K562 (cell line): ENCODE results near the gene ACTR3C. TPM values are rescaled to one million over a fixed set of nuclear protein-coding genes. Genes with fewer than 3 reads are reported as not detected.

ENCODE experiments used
- AFF1 ChIP-seq, 2 experiments: fragments of 450-650 bp; IDR thresholded peaks; 2 replicates each; pipeline ENCODE4 v1.6.1; 2018; ENCODE audit warnings: mild to moderate bottlenecking in 2 of 2, low read depth in 1 of 2; ENCODE audit not compliant: partially characterized antibody in 2 of 2
- FOXO4 ChIP-seq: fragments of 450-650 bp; formaldehyde crosslinking; IDR thresholded peaks from 2 replicates; pipeline ENCODE4 v1.4.0; 2020; ENCODE audit warnings: mild to moderate bottlenecking, moderate library complexity
- FOXP1 ChIP-seq: sonication (generic); formaldehyde crosslinking; IDR thresholded peaks from 2 replicates; pipeline ENCODE4 v1.8.0; 2022; ENCODE audit warnings: mild to moderate bottlenecking, missing genetic modification reagents
- MAX ChIP-seq: sonication (generic); formaldehyde crosslinking; IDR thresholded peaks from 2 replicates; pipeline ENCODE4 v1.9.0; 2022; ENCODE audit warnings: mild to moderate bottlenecking, missing genetic modification reagents
- MTA2 ChIP-seq: fragments of 450-650 bp; IDR thresholded peaks from 2 replicates; pipeline ENCODE4 v1.6.1; 2016; ENCODE audit warnings: low read depth
- PKNOX1 ChIP-seq: fragments of 450-650 bp; IDR thresholded peaks from 2 replicates; pipeline ENCODE4 v1.6.1; 2016
- RB1 ChIP-seq: fragments of 450-650 bp; IDR thresholded peaks from 2 replicates; pipeline ENCODE4 v1.6.1; 2017; ENCODE audit warnings: low read depth, mild to moderate bottlenecking
- TFE3 ChIP-seq: fragments of 450-650 bp; formaldehyde crosslinking; IDR thresholded peaks from 2 replicates; pipeline ENCODE4 v1.4.0; 2020; ENCODE audit warnings: mild to moderate bottlenecking, mixed read lengths
- UBTF ChIP-seq, 2 experiments: IDR thresholded peaks; 2 replicates each; pipeline ENCODE4 v1.6.1; 2012; ENCODE audit warnings: improper control_type of control experiment in 2 of 2, low read depth in 2 of 2, low read length in 2 of 2, borderline replicate concordance in 1 of 2
- USF1 ChIP-seq: sonication (generic); formaldehyde crosslinking; IDR thresholded peaks from 2 replicates; pipeline ENCODE4 v1.9.0; 2022; ENCODE audit warnings: mild to moderate bottlenecking, missing genetic modification reagents
- ZFP1 ChIP-seq: fragments of 450-650 bp; formaldehyde crosslinking; IDR thresholded peaks from 2 replicates; pipeline ENCODE4 v1.4.0; 2020; ENCODE audit warnings: mild to moderate bottlenecking, mixed read lengths
- ZSCAN32 ChIP-seq: fragments of 450-650 bp; formaldehyde crosslinking; IDR thresholded peaks from 2 replicates; pipeline ENCODE4 v1.4.0; 2020; ENCODE audit warnings: mild to moderate bottlenecking, moderate library complexity
- polyA plus RNA-seq, 8 experiments: library from polyadenylated mRNA; depleted of rRNA in 4 of 8; stranded (reverse) in 5 of 8; unstranded in 3 of 8; fragments of >200 nt; fragmentation: Nextera tagmentation in 2 of 8; fragmentation: Illumina TruSeq in 1 of 8; extraction: Ambion mirVana in 2 of 8; extraction: Trizol in 1 of 8; gene quantifications; 2 replicates each; pipeline versions ENCODE4 v1.2.1 to v1.2.3, GENCODE V29; 2011 to 2014; ENCODE audit warnings: inconsistent platforms in 1 of 8, missing spikeins in 1 of 8
- total RNA-seq, 7 experiments: library from RNA; depleted of rRNA in 6 of 7; stranded (reverse); fragments of >200 nt in 6 of 7; fragmentation: Illumina TruSeq in 2 of 7; extraction: Trizol in 2 of 7; gene quantifications; 2 replicates each; pipeline versions ENCODE4 v1.2.1 to v1.2.3, GENCODE V29; 2011 to 2021; ENCODE audit warnings: low replicate concordance in 1 of 7

ACTR3C gene
- total and polyA plus RNA-seq, 9 of the 15 experiments (the other 6 are each of a cell fraction or from before 2014, with no cell fraction given), result 9.0 to 35.4 (median 13.3) TPM

- peak in 1 of 2 experiments; percentile 36 for TF ChIP-seq AFF1 (IDR thresholded peaks at IDR 0.05; ENCODE audit: low read depth in 1 of 2, partially characterized antibody in 2 of 2)
- peak; percentile 86 for TF ChIP-seq PKNOX1
- peak; percentile 95 for TF ChIP-seq ZFP1
- peak; percentile 39; the same call in 1 of the 2 replicates for TF ChIP-seq RB1
- TF ChIP-seq FOXP1 (CRISPR knock-in tag), result peak; percentile 50; the same call in 1 of the 2 replicates
- peak; percentile 24; the same call in 1 of the 2 replicates for TF ChIP-seq USF1 (CRISPR knock-in tag)
- peak; percentile 54 for TF ChIP-seq TFE3 (CRISPR knock-in tag)
- TF ChIP-seq ZSCAN32 (CRISPR knock-in tag), result peak; percentile 70
- 0 out of 4 replicates have a peak, but pooled peaks of 1 of the 2 experiments have one; percentile 34 for TF ChIP-seq UBTF (IDR thresholded peaks at IDR 0.05; ENCODE audit: borderline replicate concordance in 1 of 2, low read depth in 2 of 2, low read length in 2 of 2)
- 0 out of 2 replicates have a peak, but pooled peaks have one; percentile 36 for TF ChIP-seq MAX (CRISPR knock-in tag)
- peak; percentile 33; the same call in 1 of the 2 replicates for TF ChIP-seq FOXO4 (CRISPR knock-in tag)
- TF ChIP-seq MTA2, result 0 out of 2 replicates have a peak, but pooled peaks have one; percentile 15
Observed at GRCh38 chr7:150312649-150313366, 10.5 kb downstream of the ACTR3C start (continued).
